HUES6 (cell line): ENCODE results near the gene THAP4.
A peak's percentile ranks its signal among the peaks of the same experiment; 100 is the strongest.
"Not testable (repeated sequence)": the region's sequence is repeated elsewhere in the genome, so short reads cannot be mapped to it uniquely, and the experiment has no call there.

Source experiments
- H3K27ac ChIP-seq: 2 replicates; pipeline ENCODE4 v1.7.0; 2013; ENCODE audit warnings: low read depth, mild to moderate bottlenecking, low read length, inconsistent platforms
- H3K27me3 ChIP-seq: 2 replicates; pipeline ENCODE4 v1.6.1; 2013; ENCODE audit warnings: low read length; ENCODE audit not compliant: control insufficient read depth, insufficient read depth
- H3K36me3 ChIP-seq: 2 replicates; pipeline ENCODE4 v1.6.1; 2013; ENCODE audit warnings: low read length; ENCODE audit not compliant: control insufficient read depth, insufficient read depth
- H3K4me1 ChIP-seq: 2 replicates; pipeline ENCODE4 v1.6.1; 2013; ENCODE audit warnings: low read length; ENCODE audit not compliant: control insufficient read depth, insufficient read depth
- H3K4me3 ChIP-seq: 2 replicates; pipeline ENCODE4 v1.5.1; 2013; ENCODE audit warnings: low read depth, low read length
- H3K9ac ChIP-seq: one replicate; pipeline ENCODE4 v1.6.1; 2013; ENCODE audit warnings: mild to moderate bottlenecking, low read length
- H3K9me3 ChIP-seq: 2 replicates; pipeline ENCODE4 v1.6.1; 2013; ENCODE audit warnings: low read depth, low read length; ENCODE audit not compliant: control insufficient read depth, insufficient read depth

THAP4 gene

GRCh38 chr2:241566468-241566867 is 70.5 kb downstream of the THAP4 start:
- peaks cover 16% of the 10 kb centered on the region for H3K36me3 ChIP-seq
- H3K4me1 ChIP-seq = peaks cover 8% of the 10 kb centered on the region; the same call in 1 of the 2 replicates
- H3K4me3 ChIP-seq = no peak overlapping the region
- no peak overlapping the region for H3K9ac ChIP-seq
- H3K9me3 ChIP-seq = no peaks in the 10 kb centered on the region
- no peaks in the 10 kb centered on the region for H3K27me3 ChIP-seq
- H3K27ac ChIP-seq = no peak overlapping the region

GRCh38 chr2:241566021-241566420 is 70.9 kb downstream of the THAP4 start:
- not testable (repeated sequence) for H3K27ac ChIP-seq, H3K9me3 ChIP-seq, H3K4me3 ChIP-seq, H3K27me3 ChIP-seq, H3K9ac ChIP-seq
- peaks cover 12% of the 10 kb centered on the region for H3K36me3 ChIP-seq
- H3K4me1 ChIP-seq = peaks cover 10% of the 10 kb centered on the region; the same call in 1 of the 2 replicates

GRCh38 chr2:241565411-241565810 is 71.5 kb downstream of the THAP4 start:
- Histone ChIP-seq H3K36me3 (peaks cover 12% of the 10 kb centered on the region), H3K9ac (peak overlapping the region; percentile 19), H3K27ac (no peak overlapping the region), H3K27me3 (no peaks in the 10 kb centered on the region), H3K9me3 (no peaks in the 10 kb centered on the region), H3K4me1 (peaks cover 15% of the 10 kb centered on the region; the same call in 1 of the 2 replicates), H3K4me3 (no peak overlapping the region)

GRCh38 chr2:241564596-241565410 is 72.2 kb downstream of the THAP4 start:
- Histone ChIP-seq H3K4me1 (peaks cover 18% of the 10 kb centered on the region; the same call in 1 of the 2 replicates), H3K27ac (no peak overlapping the region), H3K27me3 (no peaks in the 10 kb centered on the region), H3K9me3 (no peaks in the 10 kb centered on the region), H3K9ac (peak overlapping the region; percentile 19), H3K36me3 (peaks cover 12% of the 10 kb centered on the region), H3K4me3 (no peak overlapping the region)

GRCh38 chr2:241563981-241564595 is 72.9 kb downstream of the THAP4 start:
- Histone ChIP-seq H3K4me1 (peaks cover 18% of the 10 kb centered on the region; the same call in 1 of the 2 replicates), H3K4me3 (no peak overlapping the region), H3K27ac (no peak overlapping the region), H3K9me3 (no peaks in the 10 kb centered on the region), H3K36me3 (peaks cover 12% of the 10 kb centered on the region), H3K27me3 (no peaks in the 10 kb centered on the region), H3K9ac (peak overlapping the region; percentile 5)

- Histone ChIP-seq H3K27ac (no peak overlapping the region), H3K9me3 (no peaks in the 10 kb centered on the region), H3K36me3 (peaks cover 12% of the 10 kb centered on the region), H3K9ac (peak overlapping the region; percentile 5), H3K27me3 (no peaks in the 10 kb centered on the region), H3K4me1 (peaks cover 18% of the 10 kb centered on the region; the same call in 1 of the 2 replicates), H3K4me3 (no peak overlapping the region)
Measured at GRCh38 chr2:241563571-241563980, 73.4 kb downstream of the THAP4 start.

GRCh38 chr2:241563031-241563507 is 73.9 kb downstream of the THAP4 start:
- Histone ChIP-seq H3K4me3 (no peak overlapping the region), H3K9me3 (no peaks in the 10 kb centered on the region), H3K36me3 (peaks cover 12% of the 10 kb centered on the region), H3K4me1 (peaks cover 18% of the 10 kb centered on the region; the same call in 1 of the 2 replicates), H3K27me3 (no peaks in the 10 kb centered on the region), H3K9ac (no peak overlapping the region), H3K27ac (no peak overlapping the region)

GRCh38 chr2:241562269-241562891 is 74.6 kb downstream of the THAP4 start:
- Histone ChIP-seq H3K9me3 (no peaks in the 10 kb centered on the region; the same call in 1 of the 2 replicates), H3K27ac (no peak overlapping the region), H3K27me3 (no peaks in the 10 kb centered on the region), H3K9ac (no peak overlapping the region), H3K4me3 (no peak overlapping the region), H3K36me3 (peaks cover 12% of the 10 kb centered on the region), H3K4me1 (peaks cover 18% of the 10 kb centered on the region; the same call in 1 of the 2 replicates)

GRCh38 chr2:241561832-241562231 is 75.1 kb downstream of the THAP4 start:
- H3K4me1 ChIP-seq = peaks cover 18% of the 10 kb centered on the region; the same call in 1 of the 2 replicates
- H3K27me3 ChIP-seq = no peaks in the 10 kb centered on the region
- H3K9me3 ChIP-seq = no peaks in the 10 kb centered on the region; the same call in 1 of the 2 replicates
- no peak overlapping the region for H3K9ac ChIP-seq
- H3K4me3 ChIP-seq = no peak overlapping the region
- no peak overlapping the region for H3K27ac ChIP-seq
- peaks cover 12% of the 10 kb centered on the region for H3K36me3 ChIP-seq

GRCh38 chr2:241560883-241561474 is 76.0 kb downstream of the THAP4 start:
- H3K9ac ChIP-seq = no peak overlapping the region
- no peak overlapping the region for H3K4me3 ChIP-seq
- H3K27ac ChIP-seq = no peak overlapping the region
- peaks cover 21% of the 10 kb centered on the region; the same call in 1 of the 2 replicates for H3K4me1 ChIP-seq
- no peaks in the 10 kb centered on the region for H3K27me3 ChIP-seq
- no peaks in the 10 kb centered on the region; the same call in 1 of the 2 replicates for H3K9me3 ChIP-seq
- peaks cover 12% of the 10 kb centered on the region for H3K36me3 ChIP-seq
